Smooth muscle cell of the coronary artery (primary cell): ENCODE results near the gene MCM3. TPM values are rescaled to one million over a fixed set of nuclear protein-coding genes. Genes with fewer than 3 reads are reported as not detected.

Experiments
- total RNA-seq: library from RNA; depleted of rRNA; stranded (reverse); fragments of >200 nt; gene quantifications from 2 replicates; pipeline ENCODE4 v1.2.3, GENCODE V29; 2014; ENCODE audit warnings: low replicate concordance

Gene MCM3
- 26.3 and 30.3 TPM in 2 replicates for total RNA-seq

DNA sequence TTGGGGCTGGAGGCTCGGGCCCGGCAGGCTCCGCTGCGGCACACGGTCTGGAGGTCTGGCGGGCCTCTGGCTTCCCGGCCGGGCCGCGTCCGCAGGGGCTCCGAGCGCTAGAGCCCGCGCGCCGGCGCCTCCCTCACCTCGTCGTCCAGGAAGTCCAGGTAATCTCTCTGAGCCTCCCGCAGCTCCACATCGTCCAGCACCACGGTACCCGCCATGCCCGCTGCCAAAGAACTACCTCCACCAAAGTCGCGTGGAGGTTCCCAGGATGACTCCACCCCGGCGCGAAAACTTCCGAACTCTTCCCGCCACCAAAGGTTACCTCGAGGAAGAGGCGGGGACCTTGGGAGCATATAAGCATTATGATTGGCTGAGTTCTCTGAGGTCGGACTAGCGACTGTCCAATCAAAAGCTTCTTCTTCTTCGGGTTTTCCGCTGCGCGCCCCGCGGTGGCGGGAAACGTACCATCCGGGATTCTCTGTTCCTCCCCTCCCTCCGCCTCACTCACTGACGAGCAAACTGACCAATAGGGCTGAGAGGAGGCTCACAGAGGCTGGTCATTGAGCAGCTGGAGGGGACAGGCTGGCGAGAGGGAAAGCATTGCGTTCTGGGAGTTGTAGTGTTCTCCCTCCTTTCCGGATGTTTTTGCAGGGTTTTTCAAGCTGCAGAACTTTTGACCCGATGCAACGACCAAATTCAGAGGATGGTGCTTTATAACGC, at the start of gene MCM3:
Gene MCM3 (minus strand): TSS at position 283 of the 717 bp plus-strand sequence. CDS start 68 bp downstream, at position 215.

DNA sequence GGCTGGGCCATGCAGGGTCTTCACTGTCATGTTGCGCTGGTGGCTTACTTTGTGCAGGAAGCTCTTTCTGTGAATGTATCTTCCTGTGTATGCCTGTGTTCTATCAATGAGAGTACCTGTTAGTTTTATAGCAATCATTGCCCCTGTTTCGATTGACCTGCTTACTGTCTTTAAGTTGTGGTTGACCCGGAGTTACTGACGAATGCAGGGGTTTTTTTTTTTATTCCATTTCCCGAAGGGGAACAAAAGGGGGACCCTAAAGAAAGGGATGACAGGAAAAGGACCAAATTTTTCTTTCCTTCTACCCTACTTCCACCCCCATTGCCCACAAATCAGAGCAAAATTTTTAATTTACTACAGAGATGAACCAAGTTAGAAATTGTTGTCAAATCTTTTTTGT, 40.1 kb downstream of the MCM3 start, which contains the start of gene IL17F:
Gene IL17F (minus strand): TSS at position 101 of the 400 bp plus-strand sequence. CDS start 71 bp downstream, at position 30.

Other genes starting within 250 kb of the MCM3 start
- not detected in 2 replicates for gene PKHD1, start 197.1 kb downstream of the MCM3 start, total RNA-seq
- gene IL17A, start 98.4 kb downstream of the MCM3 start, total RNA-seq: not detected in 2 replicates
- gene IL17F, start 40.2 kb downstream of the MCM3 start, total RNA-seq: not detected in 2 replicates
- 1.2 and 1.9 TPM in 2 replicates for gene PAQR8, start 77.4 kb upstream of the MCM3 start, total RNA-seq
- 21.0 and 25.2 TPM in 2 replicates for gene EFHC1, start 135.6 kb upstream of the MCM3 start, total RNA-seq